ENCODE measurements around the gene LAMA4. TPM values are rescaled to one million over a fixed set of nuclear protein-coding genes. Genes with fewer than 3 reads are reported as not detected.

Gene LAMA4
- total RNA-seq, 1 experiment from 2014 or later, result not detected

GRCh38 chr6:112181130-112181529, 73.2 kb downstream of the LAMA4 start:
- no peaks in the 10 kb centered on the region for H3K9me3 Mint-ChIP-seq (ENCODE audit: unreplicated experiment)
- H3K36me3 ChIP-seq (ENCODE audit: control insufficient read depth, insufficient read depth, low read length), result no peaks in the 10 kb centered on the region
- H3K9me3 ChIP-seq, result no peaks in the 10 kb centered on the region
- POLR2A ChIA-PET, result no interaction called here
- H3K4me3 Mint-ChIP-seq (ENCODE audit: unreplicated experiment), result no peak overlapping the region
- CTCF ChIA-PET, result no interaction called here
- no peaks in the 10 kb centered on the region for H3K4me1 ChIP-seq
- no peaks in the 10 kb centered on the region for H3K36me3 Mint-ChIP-seq (ENCODE audit: insufficient read depth, unreplicated experiment)
- no peak overlapping the region for H3K4me3 ChIP-seq (ENCODE audit: low read depth, low read length)
- BruUV-seq (replicated peaks), result no TSS peak
- H3K4me1 Mint-ChIP-seq (ENCODE audit: low read depth, unreplicated experiment), result no peaks in the 10 kb centered on the region
- TF ChIP-seq CTCF (IDR thresholded peaks at IDR 0.05; ENCODE audit: insufficient read depth in 1 of 2, low read depth in 1 of 2, low read length in 1 of 2, severe bottlenecking in 1 of 2, unreplicated experiment in 1 of 2), result no peak
- H3K27me3 Mint-ChIP-seq (ENCODE audit: insufficient read depth, unreplicated experiment), result peaks cover 4% of the 10 kb centered on the region
- DNase-seq, result no peak
- no peaks in the 10 kb centered on the region for H3K27me3 ChIP-seq (replicated peaks; ENCODE audit: control insufficient read depth, insufficient read depth, low read length)
- H3K27ac Mint-ChIP-seq (ENCODE audit: unreplicated experiment), result no peak overlapping the region
- intact Hi-C loops (cut with micrococcal nuclease; ENCODE audit: unreplicated experiment), result loop anchor here (10.0 kb wide), 1 partner anchor 84 kb away; no protein-coding TSS in a partner anchor

- peak; percentile 65 to 71 for TF ChIP-seq CTCF (IDR thresholded peaks at IDR 0.05; ENCODE audit: insufficient read depth in 1 of 2, low read depth in 1 of 2, low read length in 1 of 2, severe bottlenecking in 1 of 2, unreplicated experiment in 1 of 2)
- Mint-ChIP-seq H3K4me3 (ENCODE audit: unreplicated experiment) (no peak overlapping the region), H3K9me3 (ENCODE audit: unreplicated experiment) (no peaks in the 10 kb centered on the region), H3K27ac (ENCODE audit: unreplicated experiment) (no peak overlapping the region), H3K27me3 (ENCODE audit: insufficient read depth, unreplicated experiment) (peaks cover 8% of the 10 kb centered on the region), H3K4me1 (ENCODE audit: low read depth, unreplicated experiment) (no peaks in the 10 kb centered on the region), H3K36me3 (ENCODE audit: insufficient read depth, unreplicated experiment) (no peaks in the 10 kb centered on the region)
- Histone ChIP-seq H3K9me3 (no peaks in the 10 kb centered on the region), H3K4me1 (no peaks in the 10 kb centered on the region), H3K36me3 (ENCODE audit: control insufficient read depth, insufficient read depth, low read length) (no peaks in the 10 kb centered on the region), H3K27me3 (replicated peaks; ENCODE audit: control insufficient read depth, insufficient read depth, low read length) (peaks cover 1% of the 10 kb centered on the region; the same call in 1 of the 2 replicates), H3K4me3 (ENCODE audit: low read depth, low read length) (no peak overlapping the region)
- ChIA-PET CTCF (interaction anchor here (0.6 to 1.2 kb wide), 5 partner anchors 102 to 198 kb away, joined by 3 to 16 read pairs (median 5); no protein-coding TSS in a partner anchor), POLR2A (no interaction called here)
- BruUV-seq (replicated peaks), result no TSS peak
- intact Hi-C loops (cut with micrococcal nuclease; ENCODE audit: unreplicated experiment), result loop anchor here (1.0 to 10.0 kb wide), 3 partner anchors 85 to 192 kb away; no protein-coding TSS in a partner anchor
- DNase-seq, result peak in 1 of 2 experiments; percentile 59
Measured at GRCh38 chr6:112180095-112180820, 74.1 kb downstream of the LAMA4 start.

- CTCF ChIA-PET, result interaction anchor here (1.0 to 1.2 kb wide), 4 partner anchors 103 to 192 kb away, joined by 3 to 16 read pairs (median 5); no protein-coding TSS in a partner anchor
- intact Hi-C loops (cut with micrococcal nuclease; ENCODE audit: unreplicated experiment), result loop anchor here (1.0 to 10.0 kb wide), 3 partner anchors 85 to 193 kb away; no protein-coding TSS in a partner anchor
- no TSS peak for BruUV-seq (replicated peaks)
- Mint-ChIP-seq H3K4me3 (ENCODE audit: unreplicated experiment) (no peak overlapping the region), H3K27me3 (ENCODE audit: insufficient read depth, unreplicated experiment) (peaks cover 13% of the 10 kb centered on the region), H3K9me3 (ENCODE audit: unreplicated experiment) (no peaks in the 10 kb centered on the region), H3K4me1 (ENCODE audit: low read depth, unreplicated experiment) (no peaks in the 10 kb centered on the region), H3K27ac (ENCODE audit: unreplicated experiment) (no peak overlapping the region), H3K36me3 (ENCODE audit: insufficient read depth, unreplicated experiment) (no peaks in the 10 kb centered on the region)
- Histone ChIP-seq H3K9me3 (no peaks in the 10 kb centered on the region), H3K36me3 (ENCODE audit: control insufficient read depth, insufficient read depth, low read length) (no peaks in the 10 kb centered on the region), H3K4me1 (no peaks in the 10 kb centered on the region), H3K27me3 (replicated peaks; ENCODE audit: control insufficient read depth, insufficient read depth, low read length) (peaks cover 1% of the 10 kb centered on the region; the same call in 1 of the 2 replicates), H3K4me3 (ENCODE audit: low read depth, low read length) (no peak overlapping the region)
- no peak for TF ChIP-seq CTCF (IDR thresholded peaks at IDR 0.05; ENCODE audit: insufficient read depth in 1 of 2, low read depth in 1 of 2, low read length in 1 of 2, severe bottlenecking in 1 of 2, unreplicated experiment in 1 of 2)
- DNase-seq, result no peak
- POLR2A ChIA-PET, result no interaction called here
Measured at GRCh38 chr6:112179631-112180030, 74.7 kb downstream of the LAMA4 start.

Data from Caco-2 (cell line).